ENCODE measurements around the gene SBSN.

The SBSN gene

DNA sequence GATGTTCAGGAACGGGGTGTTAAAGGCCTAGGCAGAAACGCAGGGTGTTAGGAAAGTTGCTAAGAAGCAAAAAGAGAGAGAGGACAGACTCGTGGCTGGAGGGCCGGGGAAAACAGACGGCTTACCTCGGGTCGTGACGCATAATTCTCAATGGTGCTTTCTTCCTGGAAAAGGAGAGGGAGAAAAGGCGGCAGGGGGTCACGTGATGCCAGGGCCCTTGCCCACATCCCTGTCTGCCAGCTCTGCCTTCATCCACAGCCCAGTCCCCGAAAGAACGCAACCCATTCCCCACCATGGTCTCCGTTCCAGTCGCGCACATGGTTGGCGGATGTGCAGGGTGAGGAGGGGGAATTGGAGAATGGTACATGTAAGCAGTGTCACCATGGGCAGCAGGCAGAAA, 39.4 kb downstream of the SBSN start:
- no peaks in the 10 kb centered on the region for H3K9me3 ChIP-seq (ENCODE audit: severe bottlenecking)
- no peaks in the 10 kb centered on the region for H3K36me3 ChIP-seq (ENCODE audit: low read depth)
- TF ChIP-seq CTCF (IDR thresholded peaks at IDR 0.05; ENCODE audit: poor library complexity, severe bottlenecking): no peak
- H3K27me3 ChIP-seq (ENCODE audit: insufficient read depth, poor library complexity, severe bottlenecking): peaks cover 31% of the 10 kb centered on the region
- H3K4me1 ChIP-seq (ENCODE audit: insufficient read depth, poor library complexity, severe bottlenecking): no peaks in the 10 kb centered on the region
- no peak overlapping the region for H3K27ac ChIP-seq (ENCODE audit: poor library complexity, severe bottlenecking)
- no peak for DNase-seq (ENCODE audit: low spot score)
- ATAC-seq (ENCODE audit: low read depth): no peak
- H3K4me3 ChIP-seq (ENCODE audit: severe bottlenecking): no peak overlapping the region

DNA sequence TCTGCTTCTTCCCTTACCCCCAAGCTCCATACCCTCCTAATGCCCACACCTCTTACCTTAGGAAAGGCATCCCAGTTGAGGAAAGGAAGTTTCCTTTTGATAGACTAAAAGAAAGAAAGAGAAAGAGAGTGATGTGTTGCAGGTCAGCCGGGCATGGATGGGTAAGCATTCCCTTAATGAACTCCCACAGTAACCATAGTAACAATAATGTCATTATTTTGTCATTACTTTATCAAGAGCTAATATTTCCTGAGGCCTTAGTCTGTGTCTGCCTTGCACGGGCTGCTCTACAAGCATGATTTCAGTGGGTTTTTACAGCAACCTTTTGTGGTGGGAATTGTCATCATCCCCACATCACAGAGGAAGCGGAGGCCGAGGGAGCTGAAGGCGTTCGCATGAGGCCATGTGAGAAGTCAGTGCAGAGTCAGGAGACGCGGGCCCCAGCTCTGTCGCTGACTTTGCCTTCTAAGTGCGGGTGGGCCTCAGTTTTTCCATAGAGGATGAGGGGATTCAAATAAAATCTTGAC, 40.4 kb downstream of the SBSN start:
- Histone ChIP-seq H3K4me3 (ENCODE audit: severe bottlenecking) (no peak overlapping the region), H3K27me3 (ENCODE audit: insufficient read depth, poor library complexity, severe bottlenecking) (peaks cover 26% of the 10 kb centered on the region), H3K36me3 (ENCODE audit: low read depth) (no peaks in the 10 kb centered on the region), H3K27ac (ENCODE audit: poor library complexity, severe bottlenecking) (no peak overlapping the region), H3K9me3 (ENCODE audit: severe bottlenecking) (no peaks in the 10 kb centered on the region), H3K4me1 (ENCODE audit: insufficient read depth, poor library complexity, severe bottlenecking) (no peaks in the 10 kb centered on the region)
- TF ChIP-seq CTCF (IDR thresholded peaks at IDR 0.05; ENCODE audit: poor library complexity, severe bottlenecking): no peak
- no peak for ATAC-seq (ENCODE audit: low read depth)
- no peak for DNase-seq (ENCODE audit: low spot score)

DNA sequence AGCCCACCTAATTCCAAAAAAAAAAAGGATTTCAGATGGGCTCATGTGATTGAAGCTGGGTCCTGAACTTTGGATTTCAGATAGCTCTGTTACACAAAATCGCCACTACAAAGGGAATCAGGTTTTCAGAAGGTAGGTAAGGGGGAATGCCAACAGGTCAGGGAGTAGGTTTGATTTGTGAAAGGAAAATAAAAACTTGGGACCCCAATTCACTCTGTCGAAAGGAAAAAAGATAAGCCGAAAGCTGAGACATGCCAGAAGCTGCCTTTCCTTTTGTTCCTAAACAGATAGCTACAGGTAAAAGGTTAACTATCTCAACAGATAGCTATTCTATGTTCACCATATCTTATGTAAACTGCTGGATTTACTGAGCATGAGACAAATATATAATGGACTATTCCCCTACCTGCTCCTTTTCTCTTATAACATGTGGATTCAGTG, 41.8 kb downstream of the SBSN start:
- Histone ChIP-seq H3K36me3 (ENCODE audit: low read depth) (no peaks in the 10 kb centered on the region), H3K4me1 (ENCODE audit: insufficient read depth, poor library complexity, severe bottlenecking) (no peaks in the 10 kb centered on the region), H3K9me3 (ENCODE audit: severe bottlenecking) (no peaks in the 10 kb centered on the region), H3K27me3 (ENCODE audit: insufficient read depth, poor library complexity, severe bottlenecking) (peaks cover 24% of the 10 kb centered on the region), H3K4me3 (ENCODE audit: severe bottlenecking) (no peak overlapping the region), H3K27ac (ENCODE audit: poor library complexity, severe bottlenecking) (no peak overlapping the region)
- DNase-seq (ENCODE audit: low spot score): no peak
- ATAC-seq (ENCODE audit: low read depth): no peak
- TF ChIP-seq CTCF (IDR thresholded peaks at IDR 0.05; ENCODE audit: poor library complexity, severe bottlenecking): no peak

GRCh38 chr19:35484252-35485036, 43.7 kb downstream of the SBSN start:
- ATAC-seq (ENCODE audit: low read depth) (no peak), DNase-seq (ENCODE audit: low spot score) (no peak)
- Histone ChIP-seq H3K4me3 (ENCODE audit: severe bottlenecking) (no peak overlapping the region), H3K36me3 (ENCODE audit: low read depth) (no peaks in the 10 kb centered on the region), H3K4me1 (ENCODE audit: insufficient read depth, poor library complexity, severe bottlenecking) (no peaks in the 10 kb centered on the region), H3K9me3 (ENCODE audit: severe bottlenecking) (no peaks in the 10 kb centered on the region), H3K27ac (ENCODE audit: poor library complexity, severe bottlenecking) (no peak overlapping the region), H3K27me3 (ENCODE audit: insufficient read depth, poor library complexity, severe bottlenecking) (peaks cover 16% of the 10 kb centered on the region)
- no peak for TF ChIP-seq CTCF (IDR thresholded peaks at IDR 0.05; ENCODE audit: poor library complexity, severe bottlenecking)

DNA sequence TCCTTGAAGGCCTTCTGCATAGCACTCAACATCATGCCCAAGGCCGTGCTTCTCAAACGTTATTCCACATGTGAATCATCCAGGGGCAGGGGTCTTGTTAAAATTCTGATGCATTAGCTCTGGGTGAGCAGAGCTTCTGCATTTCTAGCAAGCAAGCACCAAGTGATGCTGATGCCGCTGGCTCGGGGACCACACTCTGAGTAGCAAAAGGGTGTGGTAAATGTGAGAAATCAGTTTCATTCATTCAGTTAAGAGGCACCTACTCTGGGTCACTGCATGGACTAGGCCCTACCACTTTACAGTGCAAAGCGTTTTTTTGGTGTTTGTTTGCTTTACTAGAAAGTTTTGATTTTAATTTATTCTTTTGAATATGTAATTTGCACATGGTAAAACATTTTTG, 45.0 kb downstream of the SBSN start:
- ATAC-seq (ENCODE audit: low read depth): no peak

More for the DNA sequence above, 45.0 kb downstream of the SBSN start:
- no peak for TF ChIP-seq CTCF (IDR thresholded peaks at IDR 0.05; ENCODE audit: poor library complexity, severe bottlenecking)
- no peak overlapping the region for H3K4me3 ChIP-seq (ENCODE audit: severe bottlenecking)
- no peaks in the 10 kb centered on the region for H3K9me3 ChIP-seq (ENCODE audit: severe bottlenecking)
- no peaks in the 10 kb centered on the region for H3K4me1 ChIP-seq (ENCODE audit: insufficient read depth, poor library complexity, severe bottlenecking)
- no peak for DNase-seq (ENCODE audit: low spot score)
- H3K27ac ChIP-seq (ENCODE audit: poor library complexity, severe bottlenecking): no peak overlapping the region
- H3K36me3 ChIP-seq (ENCODE audit: low read depth): no peaks in the 10 kb centered on the region
- H3K27me3 ChIP-seq (ENCODE audit: insufficient read depth, poor library complexity, severe bottlenecking): peaks cover 11% of the 10 kb centered on the region
